HepG2 (cell line): ENCODE measurements around the gene TMEM239. TPM values are rescaled to one million over a fixed set of nuclear protein-coding genes. Genes with fewer than 3 reads are reported as not detected.

ENCODE experiments used
- ATAC-seq: fragments of 200-7000 bp; cut with Tn5 transposase; 3 replicates; pipeline ENCODE4 v1.9.1; 2020; ENCODE audit warnings: mild to moderate bottlenecking, moderate library complexity
- BruUV-seq: library from RNA; stranded (reverse); fragments of 400-500 nt; replicated peaks from 2 replicates; lab custom pipeline; 2021; lab: Mats Ljungman, UMichigan
- CTCF ChIA-PET: fragments of 300-600 bp; formaldehyde crosslinking; extraction: SDS; loops from one replicate; lab custom pipeline; 2021; ENCODE audit warnings: low total read pairs, inconsistent platforms, low intra/inter-chr PET ratio; lab: Yijun Ruan, JAX
- POLR2A ChIA-PET: fragments of 350-600 bp; sonication (Branson Sonifier 250); formaldehyde crosslinking; loops from one replicate; lab custom pipeline; 2020; ENCODE audit warnings: antibody characterized with exemption, inconsistent platforms; lab: Yijun Ruan, JAX
- DNase-seq: peaks from one replicate; pipeline ENCODE4 v3.0.0-alpha.2; 2015; ENCODE audit warnings: low spot score
- FAIRE-seq: peaks from 3 replicates; lab custom pipeline; 2011; peaks lifted over from hg19 to GRCh38; lab: Jason Lieb, UNC
- H2AFZ ChIP-seq: one replicate; pipeline ENCODE4 v1.6.1; 2011; ENCODE audit warnings: low read length, inconsistent platforms
- H3K27ac ChIP-seq: fragments of 300-600 bp; 3 replicates; pipeline ENCODE4 v1.8.0; 2011; ENCODE audit warnings: mixed run types, mild to moderate bottlenecking, mixed read lengths, low read length, inconsistent platforms; ENCODE audit not compliant: insufficient read depth; ENCODE audit errors: extremely low read length
- H3K27me3 ChIP-seq, 2 experiments: fragments of 200-600 bp in 1 of 2; 2 replicates in 1 of 2; 3 replicates in 1 of 2; pipeline versions ENCODE4 v1.6.0 to v1.8.0; 2011; ENCODE audit warnings: low read length in 2 of 2, mild to moderate bottlenecking in 2 of 2, moderate library complexity in 2 of 2, inconsistent platforms in 1 of 2; ENCODE audit not compliant: insufficient read depth in 2 of 2, control insufficient read depth in 1 of 2
- H3K36me3 ChIP-seq, 2 experiments: fragments of 200-600 bp in 1 of 2; replicated peaks in 1 of 2; 2 replicates in 1 of 2; 3 replicates in 1 of 2; pipeline versions ENCODE4 v1.5.1 to v1.8.0; 2011; ENCODE audit warnings: low read length in 2 of 2, inconsistent platforms in 1 of 2; ENCODE audit not compliant: insufficient read depth in 2 of 2, control insufficient read depth in 1 of 2
- H3K4me1 ChIP-seq: 2 replicates; pipeline ENCODE4 v1.5.1; 2012; ENCODE audit warnings: low read length, inconsistent platforms; ENCODE audit not compliant: insufficient read depth
- H3K4me2 ChIP-seq: 2 replicates; pipeline ENCODE4 v1.6.0; 2011; ENCODE audit warnings: low read depth, low read length, inconsistent platforms
- H3K4me3 ChIP-seq, 3 experiments: fragments of 200-600 bp in 1 of 3; sonication (generic), shearing (Covaris generic) in 1 of 3; replicated peaks in 1 of 3; 2 replicates each; pipeline ENCODE4 v1.5.1; 2011 to 2016; ENCODE audit warnings: low read length in 3 of 3, inconsistent platforms in 2 of 3, low read depth in 2 of 3, mild to moderate bottlenecking in 2 of 3, control low read depth in 1 of 3, mixed read lengths in 1 of 3; ENCODE audit not compliant: insufficient read depth in 1 of 3
- H3K79me2 ChIP-seq: one replicate; pipeline ENCODE4 v1.6.1; 2011; ENCODE audit warnings: low read length, inconsistent platforms; ENCODE audit not compliant: insufficient read depth
- H3K9ac ChIP-seq: 2 replicates; pipeline ENCODE4 v1.6.0; 2011; ENCODE audit warnings: mild to moderate bottlenecking, low read depth, low read length, inconsistent platforms; ENCODE audit not compliant: insufficient read depth
- H3K9me3 ChIP-seq: 2 replicates; pipeline ENCODE4 v1.5.1; 2012; ENCODE audit warnings: mild to moderate bottlenecking, low read length
- H4K20me1 ChIP-seq: 2 replicates; pipeline ENCODE4 v1.6.0; 2011; ENCODE audit warnings: inconsistent platforms, mild to moderate bottlenecking, low read length, moderate library complexity; ENCODE audit not compliant: insufficient read depth
- GATAD1 ChIP-seq: IDR thresholded peaks from 2 replicates; pipeline ENCODE4 v1.6.1; 2016; ENCODE audit warnings: missing genetic modification reagents, missing compliant biosample characterization
- HOXD1 ChIP-seq: sonication (generic); formaldehyde crosslinking; IDR thresholded peaks from 2 replicates; pipeline ENCODE4 v1.5.0; 2020; ENCODE audit warnings: missing genetic modification reagents
- PPARG ChIP-seq: conservative IDR thresholded peaks from 2 replicates; pipeline ENCODE4 v1.6.1; 2016; ENCODE audit warnings: missing biosample characterization, missing genetic modification reagents
- PRMT3 ChIP-seq: sonication (generic); formaldehyde crosslinking; IDR thresholded peaks from 2 replicates; pipeline ENCODE4 v1.8.1; 2022; ENCODE audit warnings: low read depth, mild to moderate bottlenecking, moderate library complexity, missing genetic modification reagents, borderline replicate concordance
- ZNF33B ChIP-seq: sonication (generic); formaldehyde crosslinking; IDR thresholded peaks from 2 replicates; pipeline ENCODE4 v1.5.1; 2020; ENCODE audit warnings: mild to moderate bottlenecking, missing genetic modification reagents
- ZNF350 ChIP-seq: sonication (generic); formaldehyde crosslinking; IDR thresholded peaks from 2 replicates; pipeline ENCODE4 v1.4.0; 2020; ENCODE audit warnings: mild to moderate bottlenecking, low read depth, missing genetic modification reagents, borderline replicate concordance
- ZNF841 ChIP-seq: sonication (generic); formaldehyde crosslinking; IDR thresholded peaks from 2 replicates; pipeline ENCODE4 v1.8.1; 2023; ENCODE audit warnings: missing genetic modification reagents, borderline replicate concordance
- WGBS: methylation state at CpG from one replicate; pipeline ENCODE4 v1.1.6; 2017; ENCODE audit warnings: low lambda C conversion rate; 5-methylcytosine and 5-hydroxymethylcytosine counted together
- in situ Hi-C: cut with HindIII; loops from 2 replicates; pipeline ENCODE4 v1.10.0; 2017; ENCODE audit warnings: low pct_unique_long_range_greater_than_20kb; ENCODE audit not compliant: extremely low pct_ligation_motif_present
- intact Hi-C: fragments of 100-400 bp; cut with micrococcal nuclease; formaldehyde crosslinking; loops from one replicate; pipeline ENCODE4 v1.10.0; 2022; ENCODE audit not compliant: unreplicated experiment
- polyA plus RNA-seq, 8 experiments: library from polyadenylated mRNA; depleted of rRNA in 3 of 8; stranded (reverse) in 7 of 8; unstranded in 1 of 8; fragments of >200 nt; fragmentation: Illumina TruSeq in 4 of 8; extraction: Trizol in 4 of 8; gene quantifications; 2 replicates each; pipeline versions ENCODE4 v1.2.1 to v1.2.3, GENCODE V29; 2011 to 2016; ENCODE audit warnings: low read depth in 4 of 8, missing spikeins in 1 of 8, mixed read lengths in 1 of 8; ENCODE audit not compliant: insufficient read depth in 1 of 8
- total RNA-seq, 5 experiments: library from RNA; depleted of rRNA; stranded (reverse); fragments of >200 nt; fragmentation: Illumina TruSeq; extraction: Trizol; gene quantifications; 2 replicates each; pipeline ENCODE4 v1.2.3, GENCODE V29; 2016; ENCODE audit warnings: low read depth in 1 of 5
- TF ChIP-seq, protein P1 (sequence below): sonication (generic); formaldehyde crosslinking; IDR thresholded peaks from 2 replicates; pipeline ENCODE4 v1.9.0; 2021; ENCODE audit warnings: missing genetic modification reagents, mild to moderate bottlenecking, borderline replicate concordance

TMEM239 gene
- total and polyA plus RNA-seq, 2 of the 13 experiments (the other 11 are each of a cell fraction or from before 2014, with no cell fraction given) = not detected

DNA sequence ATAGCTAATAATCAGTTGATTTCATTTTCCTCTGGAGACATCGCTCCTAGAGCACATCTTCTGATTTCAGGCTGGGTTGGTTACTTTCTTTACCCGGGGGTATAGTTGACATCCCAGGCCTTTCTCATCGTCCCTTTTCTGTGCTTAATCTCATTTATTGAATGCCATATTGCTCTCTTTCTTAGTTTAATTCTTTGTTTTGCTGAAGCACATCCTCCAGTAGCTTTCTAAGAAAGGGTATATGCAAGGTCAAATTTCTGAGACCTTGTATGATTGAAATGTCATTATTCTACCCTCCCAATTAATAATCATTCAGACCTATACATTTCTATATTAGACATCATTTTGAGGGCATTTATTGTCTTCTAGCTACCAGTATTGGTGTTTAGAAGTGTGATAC, 4.0 kb upstream of the TMEM239 start:
- CTCF ChIA-PET = no interaction called here
- in situ Hi-C loops (no loop called here), intact Hi-C loops (no loop called here)

DNA sequence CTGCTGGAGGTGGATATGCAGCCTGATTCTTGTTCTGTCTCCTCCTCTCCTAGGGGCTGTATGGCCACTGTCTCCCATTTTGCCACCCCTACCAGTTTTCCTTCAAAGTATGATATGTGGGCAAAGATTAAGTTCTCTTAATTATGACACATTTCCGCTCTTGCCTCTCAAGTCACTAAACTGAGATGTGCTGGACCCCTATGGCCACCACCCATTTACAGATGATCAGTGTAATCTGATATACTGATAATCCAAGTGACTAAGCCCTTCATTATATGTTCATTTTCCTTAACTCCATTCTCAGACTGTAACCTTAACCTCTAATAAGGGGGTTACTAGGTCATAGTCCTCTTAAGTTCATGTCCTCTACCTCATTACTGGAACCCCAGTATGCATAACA, 2.1 kb upstream of the TMEM239 start:
- 0 out of 2 replicates have a peak, but pooled peaks cover 5% of the 10 kb centered on the region for H3K9me3 ChIP-seq
- intact Hi-C loops = no loop called here
- peaks cover 0 to 63% of the 10 kb centered on the region in 2 experiments; a peak in 4 of 5 replicates for H3K27me3 ChIP-seq
- POLR2A ChIA-PET = no interaction called here
- H3K4me3 ChIP-seq = no peak overlapping the region
- H2AFZ ChIP-seq = no peak overlapping the region
- no TSS peak for BruUV-seq
- WGBS = 54% methylated on average over 1 of the region's 1 CpG
- in situ Hi-C loops = no loop called here
- no peak for FAIRE-seq
- no peak for ATAC-seq
- H3K9ac ChIP-seq = no peak overlapping the region
- DNase-seq = no peak
- no peaks in the 10 kb centered on the region for H3K79me2 ChIP-seq
- CTCF ChIA-PET = no interaction called here
- no peaks in the 10 kb centered on the region for H3K36me3 ChIP-seq
- H3K27ac ChIP-seq = no peak overlapping the region
- H4K20me1 ChIP-seq = no peaks in the 10 kb centered on the region
- H3K4me2 ChIP-seq = no peak overlapping the region
- TF ChIP-seq ZNF841 (CRISPR knock-in tag) (no peak), PRMT3 (CRISPR knock-in tag) (no peak), ZNF350 (CRISPR knock-in tag) (no peak), HOXD1 (CRISPR knock-in tag) (no peak)
- TF ChIP-seq, protein P1, sequence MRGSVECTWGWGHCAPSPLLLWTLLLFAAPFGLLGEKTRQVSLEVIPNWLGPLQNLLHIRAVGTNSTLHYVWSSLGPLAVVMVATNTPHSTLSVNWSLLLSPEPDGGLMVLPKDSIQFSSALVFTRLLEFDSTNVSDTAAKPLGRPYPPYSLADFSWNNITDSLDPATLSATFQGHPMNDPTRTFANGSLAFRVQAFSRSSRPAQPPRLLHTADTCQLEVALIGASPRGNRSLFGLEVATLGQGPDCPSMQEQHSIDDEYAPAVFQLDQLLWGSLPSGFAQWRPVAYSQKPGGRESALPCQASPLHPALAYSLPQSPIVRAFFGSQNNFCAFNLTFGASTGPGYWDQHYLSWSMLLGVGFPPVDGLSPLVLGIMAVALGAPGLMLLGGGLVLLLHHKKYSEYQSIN (CRISPR knock-in tag) = no peak
- no peaks in the 10 kb centered on the region for H3K4me1 ChIP-seq

More for the DNA sequence above, 4.0 kb upstream of the TMEM239 start:
- Histone ChIP-seq H2AFZ (no peak overlapping the region), H3K27ac (no peak overlapping the region), H3K9ac (no peak overlapping the region), H3K27me3 (peaks cover 0 to 59% of the 10 kb centered on the region in 2 experiments; a peak in 4 of 5 replicates), H3K9me3 (0 out of 2 replicates have a peak, but pooled peaks cover 5% of the 10 kb centered on the region), H4K20me1 (no peaks in the 10 kb centered on the region)
- POLR2A ChIA-PET = no interaction called here
- ATAC-seq = no peak
- no peak for FAIRE-seq
- 27% methylated on average over 3 of the region's 3 CpGs for WGBS
- no peak for DNase-seq
- TF ChIP-seq ZNF33B = no peak
- TF ChIP-seq PPARG (CRISPR knock-in tag) = no peak
- TF ChIP-seq GATAD1 = no peak
- TF ChIP-seq, all 625 proteins: peak for 0
- Histone ChIP-seq H3K36me3 (no peaks in the 10 kb centered on the region), H3K4me1 (no peaks in the 10 kb centered on the region), H3K79me2 (no peaks in the 10 kb centered on the region), H3K4me2 (no peak overlapping the region), H3K4me3 (no peak overlapping the region)
- no TSS peak for BruUV-seq
